HG02840 (cell line): ENCODE measurements around the gene TRMT1.

Experiments used
- ATAC-seq: cut with Tn5 transposase; IDR thresholded peaks from one replicate; pipeline ENCODE4 v1.9.1; 2021; ENCODE audit warnings: mild to moderate bottlenecking, moderate library complexity, moderate number of reproducible peaks; ENCODE audit not compliant: unreplicated experiment, low FRiP score

TRMT1 gene

GRCh38 chr19:13127811-13128575 lies 11.5 kb upstream of the TRMT1 start:
- ATAC-seq, result no peak

DNA sequence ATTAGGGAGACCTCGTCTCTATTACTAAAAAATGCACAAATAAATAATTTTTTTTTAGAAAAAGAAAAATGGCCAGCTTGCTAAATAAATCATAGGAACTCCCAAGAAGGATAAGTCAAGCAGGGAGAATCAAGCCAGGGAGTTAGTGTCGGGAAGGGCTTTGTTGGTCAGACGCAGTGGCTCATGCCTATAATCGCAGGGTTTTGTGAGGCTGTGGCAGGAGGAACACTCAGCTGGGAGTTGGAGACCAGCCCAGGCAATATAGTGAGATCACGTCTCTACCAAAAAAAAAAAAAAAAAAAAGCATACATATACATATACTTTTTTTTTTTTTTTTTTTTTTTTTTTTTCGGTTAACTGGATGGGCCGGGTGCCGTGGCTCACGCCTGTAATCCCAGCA lies 10.5 kb upstream of the TRMT1 start:
- no peak for ATAC-seq

DNA sequence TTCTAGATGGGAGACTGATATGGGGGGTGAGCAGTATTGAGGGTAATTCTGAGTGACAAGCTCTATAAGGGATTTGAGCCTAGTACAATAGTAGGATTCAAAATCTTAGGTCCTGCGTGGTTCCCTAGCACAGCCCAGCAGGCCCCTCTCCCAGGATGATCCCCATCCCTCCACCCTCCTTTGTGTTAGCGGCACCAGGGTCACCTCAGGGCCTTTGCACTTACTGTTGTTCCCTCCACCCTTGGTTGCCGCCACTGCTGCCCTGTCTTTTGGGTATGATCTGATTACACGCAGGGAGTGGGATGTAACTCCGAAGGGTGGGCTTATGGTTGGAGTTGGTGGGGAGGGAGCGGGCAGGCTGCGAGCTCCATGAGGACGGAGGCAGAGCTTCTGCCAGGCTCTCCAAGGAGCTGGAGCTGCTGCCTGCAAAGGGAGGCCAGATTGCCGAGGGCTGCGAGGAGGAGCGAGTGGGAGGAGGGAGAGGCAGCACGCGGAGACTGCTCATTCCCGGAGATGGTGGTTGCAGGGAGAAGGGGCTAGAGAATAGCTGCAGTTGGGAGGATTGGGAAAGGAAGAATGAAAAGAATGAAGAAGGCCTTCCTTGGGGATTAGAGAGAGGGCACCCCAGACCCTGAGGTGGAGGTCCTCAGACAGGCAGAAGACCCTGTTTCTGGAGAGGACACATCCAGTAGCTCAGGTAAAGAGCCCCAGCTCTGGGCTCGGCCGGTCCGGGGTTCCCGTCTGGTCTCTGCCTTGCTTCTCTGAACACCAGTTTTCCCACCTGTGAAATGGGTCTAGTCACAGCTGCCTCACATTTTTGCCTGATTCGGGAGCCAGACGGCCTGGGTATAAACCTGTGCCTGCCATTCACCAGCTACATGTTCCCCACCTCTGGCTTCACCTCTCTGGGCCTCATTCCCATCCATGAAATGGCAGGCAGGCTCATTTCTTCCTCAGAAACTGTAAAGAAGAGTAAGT lies 6.7 kb upstream of the TRMT1 start:
- ATAC-seq, result no peak

DNA sequence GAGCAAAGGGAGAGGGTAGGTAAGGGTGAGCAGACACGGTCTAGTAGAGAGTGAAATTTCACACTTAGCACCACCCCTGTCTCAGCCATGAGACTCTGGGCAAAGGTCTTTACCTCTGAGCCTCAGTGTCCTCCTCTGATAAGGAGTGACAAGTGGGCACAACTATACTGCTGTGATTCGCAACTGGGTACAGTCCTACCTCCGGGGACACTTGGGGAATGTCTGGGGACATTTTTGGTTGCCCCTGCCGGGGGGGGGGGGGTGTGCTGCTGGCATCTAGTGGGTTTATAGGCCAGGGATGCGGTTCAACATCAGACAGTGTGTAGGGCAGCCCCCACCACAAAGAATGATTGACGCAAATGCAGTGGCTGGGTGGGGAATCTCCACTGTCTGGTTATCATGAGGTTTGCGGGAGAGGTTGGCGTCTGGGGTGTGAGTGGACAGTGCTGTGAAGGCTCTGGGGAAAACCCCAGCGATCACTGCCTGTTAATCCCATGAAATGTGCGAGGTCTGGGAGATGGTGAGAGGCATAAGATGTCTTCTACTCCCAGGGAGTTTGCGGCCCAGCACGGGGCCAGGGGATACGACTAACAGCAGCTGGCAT lies 5.8 kb upstream of the TRMT1 start:
- ATAC-seq, result no peak

DNA sequence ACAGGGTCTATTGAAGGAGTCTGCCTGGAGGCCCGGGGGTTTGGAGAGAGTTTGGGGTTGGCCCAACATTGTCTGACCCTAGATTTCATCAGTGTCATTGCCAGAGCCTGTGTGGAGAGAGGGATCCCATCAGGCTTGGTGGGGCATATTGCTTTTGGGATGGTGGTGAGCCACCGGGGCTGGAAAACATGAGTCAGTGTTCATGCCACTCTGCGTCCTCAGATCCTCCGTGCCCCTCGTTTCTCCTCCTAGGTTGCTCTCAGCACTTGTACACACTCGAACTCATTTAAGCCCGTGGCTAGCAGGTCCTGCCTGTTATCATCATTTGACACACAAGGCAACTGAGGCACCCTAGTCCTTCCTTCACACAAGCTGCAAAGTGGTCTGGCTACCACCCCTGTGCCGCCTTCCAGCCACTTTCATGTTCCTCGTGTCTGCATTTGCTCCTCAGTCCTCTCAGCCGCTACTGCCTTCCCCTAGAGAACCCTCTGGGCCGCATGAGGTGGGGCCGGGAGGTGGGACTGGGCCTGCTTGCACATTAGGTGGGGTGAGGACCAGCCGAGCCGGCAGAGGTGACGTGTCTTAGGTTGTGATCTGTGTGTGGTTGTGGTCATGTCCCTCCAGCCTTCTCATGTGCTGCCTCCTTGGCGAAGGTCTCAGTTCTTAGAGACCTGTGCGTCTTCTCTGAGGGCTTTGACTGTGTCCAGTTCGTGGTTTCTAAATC lies 5.2 kb upstream of the TRMT1 start:
- ATAC-seq, result no peak

DNA sequence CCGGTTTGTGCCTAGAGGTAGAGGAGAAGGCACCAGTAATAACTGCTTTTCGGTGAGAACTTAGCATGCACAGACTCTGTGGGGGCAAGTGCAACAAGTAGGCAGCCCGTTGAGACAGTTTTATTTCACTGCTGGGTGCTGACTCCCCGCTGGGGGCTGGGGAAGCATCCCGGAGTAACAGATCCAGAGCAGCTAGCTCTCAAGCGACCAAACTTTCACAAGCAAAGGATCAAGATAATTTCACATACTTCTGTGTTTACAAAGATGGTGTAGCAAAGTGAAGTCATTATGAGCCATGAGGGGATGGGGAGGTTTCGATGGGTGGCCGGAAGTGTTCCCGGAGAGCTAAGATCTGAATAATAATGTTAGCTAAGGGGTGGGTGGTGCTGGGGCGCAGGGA lies 4.3 kb upstream of the TRMT1 start:
- no peak for ATAC-seq

DNA sequence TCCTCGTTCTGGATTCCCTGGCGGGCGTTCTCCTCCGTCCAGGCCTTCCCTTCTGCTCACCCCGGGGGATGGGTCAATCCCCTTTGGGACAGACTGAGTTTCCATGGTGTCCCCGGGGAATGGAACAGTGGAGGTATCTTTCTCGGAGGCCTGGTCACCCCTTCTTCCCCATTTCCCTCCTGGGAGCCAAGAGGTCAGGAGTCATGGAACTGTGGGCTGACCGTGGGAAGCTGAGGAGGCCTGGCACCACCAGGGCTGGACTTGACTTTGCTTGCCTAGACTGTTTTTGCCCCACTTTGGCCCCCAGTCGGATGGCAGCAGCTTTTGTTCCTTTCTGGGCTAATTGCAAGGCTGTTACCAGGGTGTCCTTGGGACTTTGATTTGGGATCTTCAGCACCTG lies 3.5 kb upstream of the TRMT1 start:
- ATAC-seq, result no peak

GRCh38 chr19:13119627-13120026 lies 3.1 kb upstream of the TRMT1 start:
- ATAC-seq, result no peak

DNA sequence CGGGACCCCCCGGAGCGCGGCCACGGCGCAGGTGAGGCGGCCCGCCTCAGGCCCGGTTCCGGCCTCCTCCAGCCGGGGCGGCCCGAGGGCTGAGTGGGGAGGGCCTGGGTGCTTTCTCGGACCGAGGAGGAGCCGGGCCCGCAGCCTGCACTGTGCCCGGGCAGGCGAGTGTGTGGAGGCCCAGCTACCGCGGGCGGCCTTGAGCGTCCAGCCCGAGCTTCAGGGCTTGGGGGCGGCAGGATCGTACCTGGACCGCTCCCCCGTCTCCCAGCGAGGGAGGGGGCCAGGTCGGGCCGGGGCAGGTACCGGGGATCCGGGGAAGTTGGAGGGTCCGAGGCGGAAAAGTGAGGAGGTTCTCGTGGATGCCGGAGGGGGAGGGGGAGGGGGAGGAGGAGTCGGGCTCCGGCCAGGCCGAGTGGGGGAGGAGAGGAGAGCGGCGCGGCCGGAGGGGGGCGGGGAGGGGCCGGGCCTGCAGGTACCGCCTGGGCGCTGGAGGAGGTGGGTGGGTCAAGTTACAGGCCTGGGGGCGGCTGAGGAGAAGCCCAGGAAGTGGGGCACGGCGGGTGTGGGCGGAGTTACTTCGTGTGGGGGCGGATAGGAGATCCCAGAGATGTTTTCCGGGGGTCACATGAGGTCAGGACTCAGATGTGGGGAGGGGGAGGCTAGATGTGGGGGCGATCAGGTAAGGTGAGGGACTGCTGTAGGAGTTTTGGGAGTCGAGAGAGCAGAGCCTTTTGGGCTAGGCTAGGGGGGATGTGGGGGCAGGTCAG lies 2.1 kb upstream of the TRMT1 start:
- no peak for ATAC-seq

- ATAC-seq, result peak; percentile 71
Observed at GRCh38 chr19:13117772-13118423, 1.4 kb upstream of the TRMT1 start, which contains the start of gene NACC1. Gene NACC1, plus strand, starts transcription at chr19:13118264. Its CDS starts 16,944 bp downstream, at chr19:13135208.

- ATAC-seq, result no peak
Observed at GRCh38 chr19:13117176-13117771, 734 bp upstream of the TRMT1 start.

DNA sequence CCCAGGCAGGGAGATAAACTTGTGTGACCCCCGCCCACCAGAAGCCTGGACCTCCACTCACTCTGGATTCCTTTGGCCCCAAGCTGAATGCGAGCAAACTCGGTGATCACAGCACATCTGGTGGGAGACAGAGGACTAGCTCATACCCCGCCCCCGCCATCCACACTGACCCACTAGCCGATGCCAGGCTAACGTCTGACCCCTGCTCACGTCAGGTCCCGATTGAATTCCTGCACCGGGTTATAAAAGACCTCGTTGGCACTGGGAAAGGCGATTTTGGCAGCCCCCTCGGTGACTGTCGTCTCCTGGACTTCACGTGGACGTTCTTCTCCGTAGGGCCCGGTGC lies 631 bp downstream of the TRMT1 start:
- no peak for ATAC-seq

DNA sequence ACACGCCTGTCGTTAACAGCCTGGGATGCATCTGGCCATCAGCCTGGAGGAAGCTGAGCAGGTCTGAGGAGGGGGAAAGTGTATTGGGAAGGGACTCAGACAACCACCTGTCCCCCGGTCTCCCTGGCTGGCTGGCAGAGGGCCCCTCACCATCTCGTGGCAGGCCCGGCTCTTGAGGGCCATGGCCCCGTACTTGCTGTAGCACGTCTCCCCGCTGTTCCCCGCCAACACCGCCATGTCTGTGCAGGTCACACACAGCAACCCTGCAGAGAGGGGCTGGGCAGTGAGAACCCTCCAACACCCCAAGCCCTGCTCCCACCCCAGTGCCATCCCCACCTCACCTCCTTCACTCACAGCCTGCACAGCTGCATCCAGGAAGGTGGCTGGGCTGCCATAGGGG lies 4.0 kb downstream of the TRMT1 start:
- ATAC-seq, result no peak

- ATAC-seq, result no peak
Observed at GRCh38 chr19:13110099-13110610, 6.4 kb downstream of the TRMT1 start.

DNA sequence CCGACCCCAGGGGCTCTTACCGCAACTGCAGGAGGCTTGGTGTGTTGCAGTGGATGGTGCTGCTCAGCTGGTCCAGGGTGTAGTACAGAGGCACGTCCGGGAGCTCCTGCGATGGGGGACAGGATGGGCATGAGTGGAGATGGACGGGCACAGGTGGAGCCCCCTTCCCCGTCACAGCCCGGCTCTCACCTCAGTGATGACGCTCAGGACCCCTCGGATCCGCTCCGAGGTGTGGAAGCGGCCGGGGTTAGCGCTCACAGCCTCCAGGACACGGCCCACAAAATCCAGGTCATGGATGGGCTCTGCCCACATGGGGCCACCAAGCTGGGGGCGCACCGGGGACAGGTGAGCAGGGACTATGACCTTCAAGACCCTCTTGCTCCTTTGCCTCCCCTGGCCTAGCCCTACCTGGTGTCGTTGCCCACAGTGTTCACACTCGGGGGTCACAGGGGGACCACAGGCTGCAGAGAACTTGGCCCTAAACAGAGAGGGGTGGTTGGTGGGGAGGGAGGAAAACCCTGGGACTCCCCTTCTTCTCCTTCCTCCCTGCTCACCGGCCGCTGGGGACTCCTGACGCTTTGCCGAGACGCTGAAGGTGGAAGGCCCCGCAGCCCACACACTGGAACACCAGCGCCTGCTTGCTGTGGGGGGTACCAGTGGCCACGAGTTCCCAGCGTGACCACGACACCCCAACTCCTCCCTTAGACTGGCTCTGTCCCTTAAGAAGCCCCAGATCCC lies 7.0 kb downstream of the TRMT1 start:
- no peak for ATAC-seq

DNA sequence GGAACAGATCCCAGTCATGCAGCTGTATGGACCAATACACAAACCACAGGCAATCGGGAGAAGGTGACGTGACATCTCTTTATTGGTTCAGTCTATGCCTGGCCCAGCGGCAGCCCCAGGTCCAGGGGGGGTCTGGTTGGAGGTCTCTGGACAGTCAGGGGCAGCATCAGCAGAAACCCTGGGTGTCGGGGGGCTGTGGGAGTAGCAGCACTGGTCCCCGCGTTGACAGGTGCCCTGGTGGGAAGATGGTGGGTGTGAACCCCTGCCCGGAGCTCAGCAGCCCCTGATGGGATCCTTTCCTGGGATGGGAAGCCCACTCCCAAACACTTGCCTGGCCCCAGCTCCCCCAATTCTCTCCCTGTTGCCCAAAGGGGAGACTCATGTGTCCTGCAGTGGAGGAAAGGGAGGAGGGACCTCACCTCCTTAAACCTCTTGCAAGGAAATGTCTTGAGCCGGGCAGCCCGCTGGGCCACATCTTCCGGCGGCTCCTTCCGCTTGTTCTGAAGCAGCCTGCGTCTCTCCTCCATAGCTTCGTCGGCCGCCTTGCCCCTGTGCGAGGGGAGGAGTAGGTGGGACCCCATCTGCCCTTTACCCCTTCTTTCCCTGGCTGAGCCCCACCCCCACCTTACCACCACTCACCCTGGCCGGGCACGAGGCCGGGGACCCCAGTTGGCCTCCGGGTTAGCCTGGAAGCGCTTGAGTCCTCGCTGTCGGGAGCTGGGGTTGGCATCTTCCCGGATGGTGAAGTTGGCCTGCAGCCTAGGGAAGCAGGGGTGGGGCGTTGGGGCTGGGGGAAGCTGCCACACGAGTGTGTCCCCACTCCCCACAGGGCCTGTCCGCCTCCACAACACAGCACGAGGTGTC lies 11.5 kb downstream of the TRMT1 start:
- no peak for ATAC-seq

- peak; percentile 37 for ATAC-seq
Observed at GRCh38 chr19:13104360-13104847, 12.1 kb downstream of the TRMT1 start.
